Inferior parietal cortex (tissue), 1 donor: ENCODE data around the gene RTTN.
"Not testable (repeated sequence)": the region's sequence is repeated elsewhere in the genome, so short reads cannot be mapped to it uniquely, and the experiment has no call there.

Source experiments
- DNase-seq: peaks from one replicate; pipeline ENCODE4 v3.0.0-alpha.2; 2016; ENCODE audit errors: extremely low spot score

Gene RTTN

GRCh38 chr18:69980982-69981804 is 224.3 kb downstream of the RTTN start:
- no peak for DNase-seq

DNA sequence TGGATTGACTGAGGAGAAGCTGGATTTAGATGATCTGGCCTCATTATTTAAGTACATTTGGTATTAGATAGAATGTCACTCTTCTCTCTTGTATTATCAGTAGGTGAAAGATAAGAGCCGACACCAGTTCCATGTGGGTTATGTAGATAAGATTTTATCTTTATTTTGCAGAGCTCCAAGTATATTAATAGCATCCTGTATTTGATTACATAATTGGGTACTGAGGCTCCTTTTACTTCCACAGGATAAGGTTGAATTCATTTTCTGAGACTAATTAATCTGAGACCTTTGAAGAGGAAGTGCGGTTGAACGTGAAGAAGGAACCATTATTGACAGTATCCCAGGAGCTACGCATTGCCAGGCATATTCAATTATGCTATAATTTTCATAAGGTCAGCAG is 225.0 kb downstream of the RTTN start:
- no peak for DNase-seq

DNA sequence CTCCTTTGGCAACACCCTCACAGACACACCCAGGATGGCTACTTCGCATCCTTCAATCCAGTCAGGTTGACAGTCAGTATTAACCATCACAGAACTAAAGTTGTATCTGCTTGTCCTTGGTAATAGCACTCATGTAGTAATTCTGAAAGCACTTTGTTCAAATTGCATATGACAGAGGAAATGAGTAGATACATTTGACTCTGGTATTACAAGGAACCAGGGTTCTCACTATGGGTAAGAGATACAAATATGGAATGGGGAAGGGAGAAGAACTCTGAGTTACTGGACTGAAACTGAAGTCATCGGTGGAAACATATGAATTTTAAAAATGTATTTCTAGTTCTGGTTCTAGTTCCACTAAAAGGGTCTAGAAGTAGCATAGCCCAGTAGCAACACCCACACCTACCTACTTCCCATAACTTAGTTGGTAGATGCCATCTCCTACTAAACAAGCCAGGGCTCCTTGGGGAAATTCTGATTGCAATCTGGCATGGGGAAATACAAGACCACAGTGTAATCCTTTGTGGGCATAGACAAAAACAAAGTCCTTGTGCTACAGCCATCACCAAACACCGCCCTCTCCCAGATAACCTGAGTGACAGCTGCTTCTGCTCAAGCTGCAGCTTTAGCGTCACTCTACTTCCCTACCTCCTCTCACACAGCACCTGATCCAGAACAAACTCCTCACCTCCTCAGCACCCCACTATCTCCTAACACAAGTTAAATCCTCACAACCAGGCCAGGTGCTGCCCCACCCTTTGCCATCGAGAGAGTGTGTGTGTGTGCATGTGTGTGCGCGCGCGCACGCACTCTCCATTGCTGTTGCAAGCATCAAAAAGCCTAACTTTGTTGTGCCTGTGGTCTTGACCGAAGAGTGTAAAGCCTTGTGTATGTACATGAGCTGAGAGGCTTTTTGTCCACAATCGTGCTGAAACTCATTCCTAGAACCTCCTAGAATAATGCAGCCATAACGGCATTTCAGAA is 226.5 kb downstream of the RTTN start:
- no peak for DNase-seq

DNA sequence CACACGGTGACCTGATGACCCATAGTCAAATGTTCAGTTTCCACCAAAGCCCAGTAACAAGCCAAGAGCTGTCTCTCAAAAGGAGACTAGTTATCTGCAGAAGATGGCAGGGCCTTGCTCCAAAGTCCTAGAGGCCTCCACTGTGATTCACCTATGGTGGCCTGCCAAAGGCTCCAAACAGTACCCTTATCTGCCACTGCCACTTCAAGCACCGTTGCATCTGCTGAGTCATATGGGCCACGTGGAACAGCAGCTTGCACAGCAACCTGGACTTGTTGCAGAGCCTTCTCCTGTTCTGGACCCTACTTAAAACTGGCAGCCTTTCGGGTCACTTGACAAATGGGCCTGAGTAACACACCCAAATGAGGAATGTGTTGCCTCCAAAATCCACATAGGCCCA is 230.2 kb downstream of the RTTN start:
- DNase-seq = not testable (repeated sequence)

DNA sequence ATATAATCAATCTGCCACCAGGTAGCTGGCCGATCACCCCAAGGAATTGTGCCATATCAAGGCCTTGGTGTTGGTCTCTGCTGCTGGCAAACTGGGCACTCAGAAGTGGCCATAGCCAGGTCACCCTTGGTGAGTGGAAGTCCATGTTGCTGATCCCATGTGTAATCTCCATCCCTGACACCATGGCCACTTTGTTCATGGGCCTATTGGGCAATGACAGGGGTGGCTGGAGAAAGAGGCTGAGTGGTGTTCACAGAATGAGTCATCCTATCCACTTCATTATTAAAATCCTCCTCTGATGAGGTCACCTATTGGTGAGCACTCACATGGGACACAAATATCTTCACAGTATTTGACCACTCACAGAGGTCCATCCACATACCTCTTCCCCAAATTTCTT is 231.1 kb downstream of the RTTN start:
- no peak for DNase-seq

DNA sequence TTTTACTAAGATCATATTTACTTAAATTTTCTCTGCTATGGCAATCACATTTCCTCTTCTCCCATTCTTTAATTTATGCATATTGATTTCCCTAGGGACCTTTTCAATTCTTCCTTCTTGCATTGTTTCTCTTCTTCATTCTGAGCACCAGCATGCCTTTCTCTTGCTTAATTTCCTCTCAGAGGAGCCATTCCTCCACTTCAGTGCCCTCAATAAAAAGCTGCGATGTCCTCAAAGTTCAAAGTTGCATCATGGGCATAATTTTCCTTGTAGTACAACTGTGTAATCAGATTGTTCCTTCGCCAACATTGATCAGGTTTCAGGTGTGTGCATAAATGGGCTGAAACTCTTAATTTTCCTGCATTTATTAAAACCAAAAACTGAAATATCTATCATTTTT is 236.0 kb downstream of the RTTN start:
- DNase-seq = no peak

GRCh38 chr18:69968039-69968438 is 237.4 kb downstream of the RTTN start:
- no peak for DNase-seq

DNA sequence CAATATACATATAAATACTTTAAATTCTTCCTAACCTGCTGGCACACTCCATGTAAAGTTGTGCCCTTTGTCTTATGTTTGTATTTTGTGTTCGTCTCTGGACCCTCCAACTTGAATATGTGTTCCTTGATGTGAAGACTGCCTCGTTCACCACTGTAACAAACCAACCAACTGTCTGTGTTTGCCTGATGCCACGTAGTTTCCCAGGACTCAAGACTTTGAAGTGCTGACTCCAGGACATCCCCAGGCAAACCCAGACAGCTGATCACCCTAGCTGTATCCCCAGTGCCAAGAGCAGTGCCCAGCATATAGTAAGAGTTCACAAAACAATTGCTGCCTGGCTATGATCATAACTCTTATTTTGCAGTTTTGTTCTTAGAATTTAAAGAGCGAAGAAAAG is 242.3 kb downstream of the RTTN start:
- no peak for DNase-seq

GRCh38 chr18:69961718-69962117 is 243.8 kb downstream of the RTTN start:
- DNase-seq = no peak

- DNase-seq = no peak
These were observed 247.1 kb downstream of the RTTN start for GRCh38 chr18:69958422-69958821.

- DNase-seq = no peak
These were observed 247.7 kb downstream of the RTTN start for GRCh38 chr18:69957747-69958146.

DNA sequence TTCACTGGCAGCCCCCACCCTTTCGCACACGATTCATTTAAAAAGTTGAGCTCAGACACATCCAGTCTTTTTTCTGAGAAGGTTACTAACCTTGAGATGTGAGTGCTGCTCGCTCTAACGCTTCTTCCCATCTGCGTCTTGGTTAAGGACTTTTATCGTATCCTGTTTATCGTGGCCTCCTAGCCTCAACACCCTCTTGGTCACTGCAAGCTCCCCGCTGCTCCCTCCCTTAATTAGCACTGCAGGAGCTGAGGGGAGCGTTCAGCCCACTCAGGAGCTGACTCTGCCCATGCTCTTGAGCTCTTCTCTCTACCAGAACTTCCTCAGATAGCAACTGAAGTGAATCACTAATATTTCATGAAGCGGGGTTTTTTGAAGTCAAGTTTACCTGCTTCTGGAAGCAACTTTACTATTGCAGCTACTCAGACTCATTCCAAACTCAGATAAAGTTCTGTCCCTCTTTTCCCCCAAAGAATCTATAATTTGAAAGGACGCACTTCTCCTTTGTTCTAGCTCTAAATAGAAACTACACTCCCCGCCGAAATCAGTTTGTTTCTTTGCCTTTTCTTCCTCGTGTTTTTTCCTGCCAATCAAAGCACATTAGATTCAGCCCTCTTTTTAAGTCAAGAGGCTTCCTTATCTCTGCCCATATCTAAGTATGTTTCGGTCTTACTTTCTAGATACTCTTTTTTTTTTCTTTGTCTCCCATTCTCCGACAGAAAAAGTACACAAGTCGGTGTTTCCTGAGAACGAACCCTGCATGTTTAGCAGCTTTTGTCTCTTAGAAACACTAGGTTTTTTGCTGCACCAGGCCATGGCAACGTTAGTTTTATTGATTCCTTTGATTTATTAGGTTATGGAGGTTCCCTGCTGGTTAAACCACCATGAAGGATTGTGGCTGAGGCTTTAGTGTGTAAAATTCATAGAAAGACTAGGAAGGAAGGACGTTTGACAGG is 248.5 kb downstream of the RTTN start:
- DNase-seq = no peak

DNA sequence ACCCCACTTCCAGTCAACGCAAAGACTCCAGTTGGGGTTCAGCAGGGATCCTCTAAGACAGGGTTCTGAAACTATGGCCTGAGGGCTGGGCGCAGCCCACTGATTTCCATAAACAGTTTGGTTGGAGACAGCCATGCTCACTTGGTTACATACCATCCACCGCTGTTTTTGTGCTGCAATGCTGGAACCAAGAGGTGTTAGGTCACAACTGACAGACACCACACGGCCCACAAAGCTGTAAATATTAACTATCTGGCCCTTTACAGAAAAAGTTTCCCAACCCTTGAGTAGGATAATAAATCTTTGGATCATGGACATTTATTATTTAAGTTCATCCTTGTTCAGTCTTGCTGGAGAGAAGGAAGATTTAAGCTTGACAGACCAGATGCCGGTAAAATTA is 249.4 kb downstream of the RTTN start:
- no peak for DNase-seq

- no peak for DNase-seq
These were observed 250.6 kb downstream of the RTTN start for GRCh38 chr18:69954719-69955480.

- DNase-seq = no peak
These were observed 252.3 kb downstream of the RTTN start for GRCh38 chr18:69953191-69953590.
